HG03565 (cell line): Measurements from ENCODE around the gene VWA8.
"Not testable (repeated sequence)": the region's sequence is repeated elsewhere in the genome, so short reads cannot be mapped to it uniquely, and the experiment has no call there.

Experiments used
- ATAC-seq: cut with Tn5 transposase; IDR thresholded peaks from one replicate; pipeline ENCODE4 v1.9.1; 2021; ENCODE audit warnings: mild to moderate bottlenecking, moderate library complexity; ENCODE audit not compliant: unreplicated experiment

The VWA8 gene

DNA sequence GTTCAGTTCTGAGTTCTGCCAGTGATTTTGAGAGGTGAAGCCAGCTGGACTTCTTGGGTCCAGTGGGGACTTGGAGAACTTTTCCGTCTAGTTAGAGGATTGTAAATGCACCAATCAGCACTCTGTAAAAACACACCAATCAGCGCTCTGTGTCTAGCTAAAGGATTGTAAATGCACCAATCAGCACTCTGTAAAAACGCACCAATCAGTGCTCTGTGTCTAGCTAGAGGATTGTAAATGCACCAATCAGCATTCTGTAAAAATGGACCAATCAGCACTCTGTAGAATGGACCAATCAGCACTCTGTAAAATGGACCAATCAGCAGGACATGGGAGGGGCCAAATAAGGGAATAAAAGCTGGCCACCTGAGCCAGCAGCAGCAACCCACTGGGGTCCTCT, 418.1 kb downstream of the VWA8 start:
- ATAC-seq = not testable (repeated sequence)

- no peak for ATAC-seq
Measured at GRCh38 chr13:41542281-41542680, 418.6 kb downstream of the VWA8 start.

DNA sequence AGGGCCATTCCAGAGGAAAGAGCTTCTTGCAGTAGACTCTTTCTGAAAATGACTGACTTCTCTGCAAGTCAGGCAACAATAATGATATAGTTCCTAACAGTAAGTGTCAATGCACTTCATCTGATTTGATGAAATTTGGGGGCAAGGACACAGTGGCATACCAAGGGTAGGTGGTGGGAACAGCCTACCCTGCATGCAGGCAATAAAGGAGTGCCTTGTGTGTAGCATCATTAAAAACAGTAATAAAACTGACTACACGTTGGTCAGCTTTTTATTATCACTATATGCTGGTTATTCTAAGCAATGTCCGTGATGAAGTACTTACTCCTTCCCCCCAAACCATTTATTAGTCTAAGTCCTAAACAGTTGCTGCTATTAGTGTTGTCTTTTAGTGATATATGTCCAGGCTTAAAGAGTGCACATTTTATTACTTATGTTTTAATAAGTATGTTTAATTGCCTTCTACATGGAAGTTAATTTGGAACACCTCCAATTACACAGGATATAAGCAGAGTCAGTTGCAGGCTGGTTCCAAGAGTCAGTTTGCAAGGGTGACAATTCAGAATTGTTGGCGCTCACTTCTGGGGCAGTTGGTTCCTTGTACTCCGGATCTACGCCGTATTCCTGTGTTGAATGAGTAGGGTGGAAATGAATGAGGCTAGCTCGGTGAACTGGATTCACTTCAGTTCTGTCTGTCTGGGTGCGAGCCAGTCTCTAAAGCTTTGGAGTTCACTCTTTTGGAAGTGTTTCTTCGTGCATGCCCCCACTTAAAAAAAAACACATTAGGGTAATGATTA, 419.6 kb downstream of the VWA8 start:
- ATAC-seq = no peak

DNA sequence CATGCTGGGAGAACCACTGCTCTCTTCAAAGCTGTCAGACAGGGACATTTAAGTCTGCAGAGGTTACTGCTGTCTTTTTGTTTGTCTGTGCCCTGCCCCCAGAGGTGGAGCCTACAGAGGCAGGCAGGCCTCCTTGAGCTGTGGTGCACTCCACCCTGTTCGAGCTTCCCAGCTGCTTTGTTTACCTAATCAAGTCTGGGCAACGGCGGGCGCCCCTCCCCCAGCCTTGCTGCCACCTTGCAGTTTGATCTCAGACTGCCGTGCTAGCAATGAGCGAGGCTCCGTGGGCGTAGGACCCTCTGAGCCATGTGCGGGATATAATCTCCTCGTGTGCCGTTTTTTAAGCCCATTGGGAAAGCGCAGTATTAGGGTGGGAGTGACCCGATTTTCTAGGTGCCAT, 420.7 kb downstream of the VWA8 start:
- ATAC-seq = not testable (repeated sequence)

GRCh38 chr13:41533266-41534052, 427.4 kb downstream of the VWA8 start:
- ATAC-seq = no peak

DNA sequence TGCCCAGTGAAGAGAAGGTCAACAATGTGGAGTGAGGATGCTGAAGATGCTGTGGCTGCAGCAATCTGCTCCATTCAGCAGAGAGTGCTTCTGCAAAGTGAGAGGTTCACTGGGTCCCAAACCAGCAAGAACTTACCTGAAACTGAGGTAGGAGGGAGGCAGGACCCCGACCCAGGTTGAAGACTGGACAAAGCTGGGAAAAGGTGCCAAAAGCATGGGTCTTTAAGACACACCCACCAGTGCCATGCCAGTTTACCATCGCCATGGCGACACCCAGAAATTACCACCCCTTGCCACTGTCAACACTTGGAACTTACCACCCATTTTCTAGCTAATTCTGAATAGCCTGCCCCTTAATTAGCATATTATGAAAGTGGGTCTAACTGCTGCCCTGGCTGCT, 432.9 kb downstream of the VWA8 start:
- no peak for ATAC-seq

- no peak for ATAC-seq
Measured at GRCh38 chr13:41520660-41521630, 440.0 kb downstream of the VWA8 start.

DNA sequence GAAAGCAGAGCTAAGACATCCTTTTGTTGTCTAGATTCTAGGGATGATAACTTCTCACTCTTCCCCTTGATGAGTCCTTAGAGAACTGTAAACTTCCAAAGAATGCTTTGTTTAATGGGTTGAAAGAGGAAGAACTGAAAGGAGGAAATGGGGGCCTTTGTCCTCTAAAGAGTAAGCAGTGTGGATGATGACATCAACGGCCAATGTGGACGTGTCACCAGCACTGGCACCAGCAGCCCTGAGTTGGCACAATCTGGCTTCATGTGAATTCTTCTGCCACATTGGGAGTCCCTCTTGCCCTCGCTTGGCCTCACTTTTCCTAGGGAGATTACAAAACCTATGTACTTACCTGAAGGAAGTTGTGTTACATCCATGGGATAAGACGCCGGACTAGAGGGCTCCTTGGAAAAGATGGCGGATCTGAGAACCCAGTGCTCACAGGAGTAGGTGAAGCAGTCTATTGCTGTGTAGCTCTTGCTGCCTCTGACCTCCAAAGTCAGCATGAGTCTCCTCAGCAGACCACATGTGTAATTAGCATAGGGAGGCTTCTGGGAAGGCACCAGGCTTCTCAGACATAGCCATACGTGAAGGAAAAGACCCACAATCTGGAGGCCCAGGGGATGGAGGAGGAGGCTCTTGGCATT, 440.8 kb downstream of the VWA8 start:
- ATAC-seq = no peak
